GM12874 (cell line): ENCODE measurements around the gene GABRG3.

Source experiments
- CTCF ChIP-seq: IDR thresholded peaks from 2 replicates; pipeline ENCODE4 v1.5.1; 2011; ENCODE audit warnings: low read depth, mild to moderate bottlenecking, control low read depth, low read length, moderate library complexity; ENCODE audit not compliant: insufficient read depth

GABRG3 gene

GRCh38 chr15:26970712-26971210, at the start of gene GABRG3:
GABRG3 (plus strand) TSS chr15:26971181.
- TF ChIP-seq CTCF: no peak

- TF ChIP-seq CTCF: no peak
Measured at GRCh38 chr15:26921433-26921832, 49.5 kb upstream of the GABRG3 start.

GRCh38 chr15:26926081-26926480, 44.9 kb upstream of the GABRG3 start:
- no peak for TF ChIP-seq CTCF

- TF ChIP-seq CTCF: no peak
Measured at GRCh38 chr15:26928051-26928450, 42.9 kb upstream of the GABRG3 start.

- TF ChIP-seq CTCF: no peak
Measured at GRCh38 chr15:26929588-26929987, 41.4 kb upstream of the GABRG3 start.

- TF ChIP-seq CTCF: no peak
Measured at GRCh38 chr15:26934848-26935247, 36.1 kb upstream of the GABRG3 start.

- TF ChIP-seq CTCF: no peak
Measured at GRCh38 chr15:26935322-26935721, 35.7 kb upstream of the GABRG3 start.
